NCI-H526 treated with DMSO at 0.1 percent for 48 hours (cell line): ENCODE results near the gene TENM4.

Experiments used
- DNase-seq: peaks from one replicate; lab custom pipeline; 2025; lab: John Stamatoyannopoulos, UW

The TENM4 gene

GRCh38 chr11:78932757-78933156 lies 508.1 kb downstream of the TENM4 start:
- DNase-seq: no peak

- no peak for DNase-seq
These were observed 508.9 kb downstream of the TENM4 start for GRCh38 chr11:78931891-78932290.

GRCh38 chr11:78930810-78931523 lies 509.9 kb downstream of the TENM4 start:
- peak; percentile 79 for DNase-seq

GRCh38 chr11:78929906-78930220 lies 511.0 kb downstream of the TENM4 start:
- no peak for DNase-seq

GRCh38 chr11:78929207-78929905 lies 511.5 kb downstream of the TENM4 start:
- DNase-seq: no peak

- no peak for DNase-seq
These were observed 513.3 kb downstream of the TENM4 start for GRCh38 chr11:78927511-78927910.

- DNase-seq: no peak
These were observed 514.0 kb downstream of the TENM4 start for GRCh38 chr11:78926633-78927338.

GRCh38 chr11:78925387-78925786 lies 515.4 kb downstream of the TENM4 start:
- DNase-seq: no peak

- no peak for DNase-seq
These were observed 517.8 kb downstream of the TENM4 start for GRCh38 chr11:78922859-78923625.

GRCh38 chr11:78921509-78921908 lies 519.3 kb downstream of the TENM4 start:
- DNase-seq: peak; percentile 56

GRCh38 chr11:78920329-78920728 lies 520.5 kb downstream of the TENM4 start:
- no peak for DNase-seq

GRCh38 chr11:78916759-78917158 lies 524.1 kb downstream of the TENM4 start:
- DNase-seq: no peak

- no peak for DNase-seq
These were observed 526.3 kb downstream of the TENM4 start for GRCh38 chr11:78914503-78914902.

- no peak for DNase-seq
These were observed 528.1 kb downstream of the TENM4 start for GRCh38 chr11:78912778-78913177.

GRCh38 chr11:78910322-78910721 lies 530.5 kb downstream of the TENM4 start:
- no peak for DNase-seq

GRCh38 chr11:78909386-78909785 lies 531.4 kb downstream of the TENM4 start:
- DNase-seq: no peak

GRCh38 chr11:78907636-78908035 lies 533.2 kb downstream of the TENM4 start:
- DNase-seq: no peak

- DNase-seq: no peak
These were observed 534.3 kb downstream of the TENM4 start for GRCh38 chr11:78906566-78906965.

GRCh38 chr11:78905756-78906155 lies 535.1 kb downstream of the TENM4 start:
- no peak for DNase-seq

GRCh38 chr11:78902771-78903507 lies 537.9 kb downstream of the TENM4 start:
- DNase-seq: no peak

GRCh38 chr11:78901831-78902230 lies 539.0 kb downstream of the TENM4 start:
- no peak for DNase-seq
